Hematopoietic multipotent progenitor cell treated with erythropoietin and hydrocortisone succinate and interleukin-3 and kit ligand, for 4 days (in vitro differentiated cells): Measurements from ENCODE around the gene AUP1.
"Not testable (repeated sequence)": the region's sequence is repeated elsewhere in the genome, so short reads cannot be mapped to it uniquely, and the experiment has no call there.

Experiments
- DNase-seq: peaks from one replicate; pipeline ENCODE4 v3.0.0-alpha.2; 2015

The AUP1 gene

GRCh38 chr2:74529357-74530238 lies at the start of gene AUP1, which contains the start of gene HTRA2:
Gene AUP1 (minus strand): TSS chr2:74529706. CDS start chr2:74529629, 77 bp downstream.
Gene HTRA2 (plus strand): TSS chr2:74529933. CDS start chr2:74530007, 74 bp downstream.
- DNase-seq = peak; percentile 100

GRCh38 chr2:74578408-74578807 lies 48.9 kb upstream of the AUP1 start:
- DNase-seq = no peak

GRCh38 chr2:74577448-74577847 lies 47.9 kb upstream of the AUP1 start:
- DNase-seq = peak; percentile 84

GRCh38 chr2:74576863-74577229 lies 47.3 kb upstream of the AUP1 start:
- peak; percentile 90 for DNase-seq

- DNase-seq = peak; percentile 61
These were observed 46.8 kb upstream of the AUP1 start for GRCh38 chr2:74576211-74576862.

- no peak for DNase-seq
These were observed 45.8 kb upstream of the AUP1 start for GRCh38 chr2:74575320-74575719.

- DNase-seq = peak; percentile 95
These were observed 44.4 kb upstream of the AUP1 start for GRCh38 chr2:74573747-74574562.

- DNase-seq = no peak
These were observed 42.8 kb upstream of the AUP1 start for GRCh38 chr2:74572178-74572925.

GRCh38 chr2:74571058-74571457 lies 41.6 kb upstream of the AUP1 start:
- no peak for DNase-seq

GRCh38 chr2:74569686-74570085 lies 40.2 kb upstream of the AUP1 start:
- DNase-seq = no peak

- no peak for DNase-seq
These were observed 38.4 kb upstream of the AUP1 start for GRCh38 chr2:74567881-74568280.

- DNase-seq = no peak
These were observed 37.2 kb upstream of the AUP1 start for GRCh38 chr2:74566754-74567085.

GRCh38 chr2:74566076-74566753 lies 36.7 kb upstream of the AUP1 start:
- no peak for DNase-seq

GRCh38 chr2:74564222-74564621 lies 34.7 kb upstream of the AUP1 start:
- DNase-seq = no peak

GRCh38 chr2:74562126-74562775 lies 32.7 kb upstream of the AUP1 start:
- DNase-seq = peak; percentile 49

GRCh38 chr2:74561022-74561421 lies 31.5 kb upstream of the AUP1 start:
- DNase-seq = not testable (repeated sequence)

- DNase-seq = no peak
These were observed 31.1 kb upstream of the AUP1 start for GRCh38 chr2:74560591-74560990.

- DNase-seq = no peak
These were observed 30.4 kb upstream of the AUP1 start for GRCh38 chr2:74559912-74560311.

GRCh38 chr2:74558284-74559230 lies 29.1 kb upstream of the AUP1 start:
- DNase-seq = no peak

GRCh38 chr2:74556831-74557370 lies 27.4 kb upstream of the AUP1 start:
- no peak for DNase-seq
